HG03175 (cell line): ENCODE measurements around the gene MBD6.
A peak's percentile ranks its signal among the peaks of the same experiment; 100 is the strongest.
"Not testable (repeated sequence)": the region's sequence is repeated elsewhere in the genome, so short reads cannot be mapped to it uniquely, and the experiment has no call there.

Source experiments
- ATAC-seq: cut with Tn5 transposase; IDR thresholded peaks from one replicate; pipeline ENCODE4 v1.9.1; 2021; ENCODE audit warnings: mild to moderate bottlenecking, moderate library complexity; ENCODE audit not compliant: unreplicated experiment

The MBD6 gene

DNA sequence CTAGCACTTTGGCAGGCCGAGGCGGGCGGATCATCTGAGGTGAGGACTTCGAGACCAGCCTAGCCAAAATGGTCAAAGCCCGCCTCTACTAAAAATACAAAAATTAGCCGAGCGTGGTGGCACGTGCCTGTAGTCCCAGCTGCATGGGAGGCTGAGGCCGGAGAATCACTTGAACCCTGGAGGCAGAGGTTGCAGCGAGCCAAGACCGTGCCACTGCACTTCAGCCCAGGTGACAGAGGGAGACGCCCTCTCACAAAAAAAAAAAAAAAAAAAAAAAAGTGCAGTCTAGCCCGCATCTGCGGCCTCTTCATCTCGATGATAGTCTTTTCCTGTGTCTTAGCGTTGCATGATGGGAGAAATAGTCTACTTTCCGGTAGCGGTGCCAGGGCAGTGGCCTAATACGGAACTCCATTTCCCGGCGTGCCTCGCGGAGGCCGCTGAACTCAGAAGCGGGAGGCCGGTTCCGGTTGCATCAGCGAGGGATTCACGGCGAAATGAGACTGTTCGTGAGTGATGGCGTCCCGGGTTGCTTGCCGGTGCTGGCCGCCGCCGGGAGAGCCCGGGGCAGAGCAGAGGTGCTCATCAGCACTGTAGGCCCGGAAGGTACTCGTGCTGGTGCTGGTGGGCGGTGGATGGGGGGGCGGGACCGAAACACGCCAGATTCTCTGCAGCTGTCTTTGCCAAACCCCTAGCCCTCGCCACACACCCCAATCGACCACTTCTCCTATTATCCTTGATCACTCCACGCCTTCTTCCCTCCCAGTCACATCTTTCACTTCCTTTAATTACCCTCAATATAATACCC, 34.8 kb upstream of the MBD6 start, which contains the start of gene MARS1:
MARS1 (plus strand) TSS at position 472 of the 805 bp plus-strand sequence; CDS start at position 495, 23 bp downstream.
- peak; percentile 98 for ATAC-seq

DNA sequence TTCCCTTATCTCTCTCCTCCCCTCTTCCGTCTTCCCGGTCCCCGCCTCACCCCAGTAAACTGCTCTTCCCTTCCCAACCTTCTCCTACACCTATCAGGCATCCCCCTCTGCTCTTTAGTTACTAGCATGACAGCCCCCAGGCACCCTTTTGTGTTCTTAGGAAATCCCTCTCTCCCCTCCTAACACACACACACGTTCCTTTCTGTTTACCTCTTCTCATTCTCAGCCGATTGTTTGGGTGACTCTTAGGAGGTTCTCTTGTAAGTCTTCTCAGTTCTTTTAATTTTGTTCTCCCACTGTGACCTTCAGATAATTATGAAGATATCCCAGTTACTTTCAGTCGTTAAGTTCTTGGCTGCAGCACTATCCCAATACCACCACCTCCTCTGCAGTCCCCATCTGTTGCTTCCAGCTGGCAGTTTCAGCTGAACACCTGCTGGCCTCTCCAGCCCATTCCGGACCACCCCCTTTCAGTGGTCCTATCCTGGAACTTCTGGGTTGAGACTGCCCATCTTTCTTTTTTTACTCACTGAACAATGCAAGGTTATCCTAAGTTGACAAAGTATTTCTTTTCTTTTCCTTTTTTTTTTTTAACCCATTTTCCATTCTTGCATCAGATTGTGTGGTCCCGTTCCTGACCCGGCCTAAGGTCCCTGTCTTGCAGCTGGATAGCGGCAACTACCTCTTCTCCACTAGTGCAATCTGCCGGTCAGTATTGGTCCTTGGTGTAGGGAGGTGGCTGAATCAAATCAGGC, 34.0 kb upstream of the MBD6 start:
- ATAC-seq: no peak

DNA sequence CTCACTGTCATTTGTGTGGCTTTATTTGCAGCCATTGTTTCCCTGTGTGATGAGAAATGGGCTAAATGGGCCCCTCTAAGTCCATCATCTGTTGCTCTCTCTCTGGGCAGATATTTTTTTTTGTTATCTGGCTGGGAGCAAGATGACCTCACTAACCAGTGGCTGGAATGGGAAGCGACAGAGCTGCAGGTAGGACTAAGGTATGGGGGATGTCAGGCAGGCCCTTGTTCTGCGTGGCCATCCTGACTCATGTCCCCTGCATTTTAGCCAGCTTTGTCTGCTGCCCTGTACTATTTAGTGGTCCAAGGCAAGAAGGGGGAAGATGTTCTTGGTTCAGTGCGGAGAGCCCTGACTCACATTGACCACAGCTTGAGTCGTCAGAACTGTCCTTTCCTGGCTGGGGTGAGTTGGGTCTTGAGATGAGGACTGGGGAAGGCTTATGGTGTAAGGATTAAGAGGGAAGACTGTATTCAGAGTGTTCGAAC, 33.4 kb upstream of the MBD6 start:
- no peak for ATAC-seq

DNA sequence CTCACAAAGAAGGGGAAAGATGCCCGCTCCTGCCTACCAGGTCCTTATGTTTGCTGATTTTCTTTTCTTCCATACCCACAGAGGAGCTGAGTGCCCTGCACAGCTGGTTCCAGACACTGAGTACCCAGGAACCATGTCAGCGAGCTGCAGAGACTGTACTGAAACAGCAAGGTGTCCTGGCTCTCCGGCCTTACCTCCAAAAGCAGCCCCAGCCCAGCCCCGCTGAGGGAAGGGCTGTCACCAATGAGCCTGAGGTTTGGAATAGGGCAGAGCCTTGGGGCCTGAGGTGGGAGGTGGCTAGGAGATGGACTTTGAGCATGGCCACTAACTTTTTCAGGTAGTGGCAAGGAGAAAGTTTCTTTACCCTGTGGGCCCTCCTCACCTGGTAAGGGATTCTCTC, 32.5 kb upstream of the MBD6 start:
- ATAC-seq: no peak

DNA sequence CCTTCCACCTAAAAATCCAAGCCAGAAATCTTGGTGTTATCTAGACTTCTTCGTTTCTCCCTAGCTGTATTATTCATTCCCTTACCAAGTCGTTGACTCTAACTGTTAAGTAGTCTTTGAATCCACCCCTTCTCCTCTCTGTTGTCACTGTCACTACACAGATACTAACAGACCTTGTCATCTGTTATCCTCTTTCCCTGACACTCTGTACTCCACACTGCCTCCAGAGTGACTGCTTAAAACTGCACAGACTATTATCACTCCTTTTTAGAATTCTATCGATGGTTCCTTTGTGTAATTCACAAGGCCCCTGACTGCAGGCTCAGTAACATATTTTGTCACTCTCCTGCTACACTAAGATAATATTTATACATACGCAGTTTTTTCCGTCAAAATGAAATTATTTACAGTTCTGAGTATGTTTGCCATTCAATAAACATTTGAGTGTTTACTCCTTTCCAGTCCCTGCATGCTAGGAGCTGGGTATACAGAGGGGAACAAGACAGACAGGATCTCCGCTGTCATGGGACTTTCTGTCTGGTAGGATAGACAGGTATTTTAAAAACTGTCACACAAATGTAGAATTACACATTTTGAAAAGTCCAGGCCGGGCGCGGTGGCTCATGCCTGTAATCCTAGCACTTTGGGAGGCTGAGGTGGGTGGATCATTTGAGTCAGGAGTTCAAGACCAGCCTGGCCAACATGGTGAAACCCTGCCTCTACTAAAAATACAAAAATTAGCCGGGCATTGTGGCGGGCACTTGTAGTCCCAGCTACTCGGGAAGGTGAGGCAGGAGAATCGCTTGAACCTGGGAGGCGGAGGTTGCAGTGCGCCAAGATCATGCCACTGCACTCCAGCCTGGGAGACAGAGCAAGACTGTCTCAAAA, 31.0 kb upstream of the MBD6 start:
- no peak for ATAC-seq

DNA sequence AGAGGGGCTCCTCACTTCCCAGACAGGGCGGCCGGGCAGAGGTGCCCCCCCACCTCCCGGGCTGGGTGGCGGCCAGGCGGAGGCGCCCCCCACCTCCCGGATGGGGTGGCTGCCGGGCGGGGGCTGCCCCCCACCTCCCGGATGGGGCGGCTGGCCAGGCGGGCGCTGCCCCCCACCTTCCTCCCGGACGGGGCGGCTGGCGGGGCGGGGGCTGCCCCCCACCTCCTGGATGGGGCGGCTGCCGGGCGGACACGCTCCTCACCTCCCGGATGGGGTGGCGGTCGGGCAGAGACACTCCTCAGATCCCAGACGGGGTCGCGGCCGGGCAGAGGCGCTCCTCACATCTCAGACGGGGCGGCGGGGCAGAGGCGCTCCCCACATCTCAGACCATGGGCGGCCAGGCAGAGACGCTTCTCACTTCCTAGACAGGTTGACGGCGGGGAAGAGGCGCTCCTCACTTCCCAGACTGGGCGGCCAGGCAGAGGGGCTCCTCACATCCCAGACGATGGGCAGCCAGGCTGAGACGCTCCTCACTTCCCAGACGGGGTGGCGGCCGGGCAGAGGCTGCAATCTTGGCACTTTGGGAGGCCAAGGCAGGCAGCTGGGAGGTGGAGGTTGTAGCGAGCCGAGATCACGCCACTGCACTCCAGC, 27.4 kb upstream of the MBD6 start:
- ATAC-seq: not testable (repeated sequence)

DNA sequence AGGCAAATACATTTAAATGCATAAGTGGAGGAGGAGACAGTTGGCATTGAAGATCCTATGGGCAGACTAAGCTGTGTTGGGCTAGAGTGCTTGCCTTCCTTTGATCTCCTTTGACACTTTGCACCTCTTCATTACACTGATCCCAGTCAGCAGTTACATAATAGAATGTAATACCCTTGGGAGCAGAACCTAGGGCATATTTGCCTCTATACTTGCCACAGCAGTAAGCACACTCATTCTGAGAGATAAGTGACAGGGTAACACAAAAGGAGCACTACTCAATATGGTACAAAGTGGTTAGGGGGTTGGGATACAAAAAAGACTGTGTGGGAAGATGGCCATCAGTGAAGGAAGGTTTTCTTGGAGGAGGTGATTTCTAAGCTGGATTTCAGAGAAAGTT, 25.8 kb upstream of the MBD6 start:
- no peak for ATAC-seq

DNA sequence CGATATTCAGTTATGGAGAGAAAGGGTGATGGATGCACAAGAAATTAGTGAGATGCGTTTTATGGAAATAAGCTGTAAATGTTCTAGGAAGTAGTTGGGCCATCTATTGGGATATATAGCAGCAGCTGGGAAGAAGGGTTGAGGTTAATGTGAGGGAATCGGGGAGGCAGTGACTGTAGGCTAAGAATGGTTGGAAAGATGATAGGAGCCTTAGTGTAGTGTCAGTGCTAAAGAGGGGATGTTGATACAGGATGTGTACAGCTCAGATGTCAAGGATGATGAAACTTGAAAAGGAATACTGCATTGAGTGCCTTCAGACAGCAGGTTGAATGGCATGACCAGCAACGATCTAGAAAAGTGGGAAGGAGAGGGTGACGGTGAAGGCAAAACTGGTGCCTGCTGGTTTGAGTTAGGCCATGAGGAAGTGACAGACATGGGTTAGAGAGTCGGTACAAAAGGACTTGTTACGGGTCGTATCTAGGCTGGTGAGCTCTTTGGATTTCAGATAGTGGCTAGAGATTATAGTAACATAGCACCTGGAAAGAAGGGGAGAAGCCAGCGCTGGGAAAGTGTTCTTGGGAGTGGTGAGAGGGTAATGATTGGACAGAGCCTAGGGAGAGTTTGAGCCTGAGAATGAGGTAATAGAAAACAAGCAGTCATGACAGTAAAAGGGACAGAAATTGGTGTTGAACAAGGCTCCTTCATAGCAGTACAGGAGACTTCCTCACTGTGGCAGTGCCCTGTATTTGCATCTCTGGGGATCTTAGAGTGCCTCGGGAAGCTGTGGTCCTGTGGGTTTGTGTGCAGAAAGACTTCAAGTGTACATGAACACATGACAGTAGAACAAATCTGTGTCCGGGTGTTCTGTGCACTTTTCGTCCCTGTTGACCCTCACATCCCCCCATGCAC, 25.1 kb upstream of the MBD6 start:
- ATAC-seq: no peak

DNA sequence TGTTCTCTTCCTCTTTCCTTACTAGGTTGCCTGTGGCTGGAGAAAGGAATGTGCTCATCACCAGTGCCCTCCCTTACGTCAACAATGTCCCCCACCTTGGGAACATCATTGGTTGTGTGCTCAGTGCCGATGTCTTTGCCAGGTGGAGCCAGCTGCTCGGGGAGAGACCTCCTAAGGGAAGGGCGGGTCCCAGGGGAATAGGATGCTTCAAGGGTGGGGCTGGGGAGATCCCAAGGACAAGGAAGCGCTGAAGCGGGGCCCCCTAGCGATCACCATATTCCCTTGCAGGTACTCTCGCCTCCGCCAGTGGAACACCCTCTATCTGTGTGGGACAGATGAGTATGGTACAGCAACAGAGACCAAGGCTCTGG, 24.5 kb upstream of the MBD6 start:
- ATAC-seq: no peak

DNA sequence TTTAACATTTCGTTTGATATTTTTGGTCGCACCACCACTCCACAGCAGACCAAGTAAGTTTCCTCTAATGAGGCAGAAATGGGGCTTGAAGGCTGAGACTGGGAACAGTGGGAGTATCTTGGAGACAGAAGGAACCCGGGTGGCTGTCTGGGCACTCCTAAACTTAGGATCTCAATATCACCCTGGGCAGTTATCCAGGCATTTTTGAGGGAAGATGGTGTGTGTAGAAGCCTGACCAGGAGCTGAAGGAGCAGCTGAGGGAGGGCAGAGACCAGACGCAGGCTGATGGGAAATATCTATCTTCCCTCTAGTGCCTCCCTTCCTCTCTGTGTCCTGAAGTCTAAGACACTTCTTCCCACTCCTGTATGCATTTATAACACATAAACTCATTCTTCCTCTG, 24.1 kb upstream of the MBD6 start:
- ATAC-seq: no peak

DNA sequence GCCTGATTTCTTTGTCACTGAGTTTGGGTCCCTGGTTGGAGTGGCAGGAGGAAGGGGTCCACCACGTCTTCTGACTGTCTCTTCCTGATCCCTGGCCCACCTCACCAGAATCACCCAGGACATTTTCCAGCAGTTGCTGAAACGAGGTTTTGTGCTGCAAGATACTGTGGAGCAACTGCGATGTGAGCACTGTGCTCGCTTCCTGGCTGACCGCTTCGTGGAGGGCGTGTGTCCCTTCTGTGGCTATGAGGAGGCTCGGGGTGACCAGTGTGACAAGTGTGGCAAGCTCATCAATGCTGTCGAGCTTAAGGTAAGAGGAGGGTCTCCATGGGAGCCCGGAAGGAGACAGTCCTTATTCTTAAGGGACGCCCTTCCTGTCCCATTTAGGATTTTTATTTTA, 22.4 kb upstream of the MBD6 start:
- ATAC-seq: no peak

DNA sequence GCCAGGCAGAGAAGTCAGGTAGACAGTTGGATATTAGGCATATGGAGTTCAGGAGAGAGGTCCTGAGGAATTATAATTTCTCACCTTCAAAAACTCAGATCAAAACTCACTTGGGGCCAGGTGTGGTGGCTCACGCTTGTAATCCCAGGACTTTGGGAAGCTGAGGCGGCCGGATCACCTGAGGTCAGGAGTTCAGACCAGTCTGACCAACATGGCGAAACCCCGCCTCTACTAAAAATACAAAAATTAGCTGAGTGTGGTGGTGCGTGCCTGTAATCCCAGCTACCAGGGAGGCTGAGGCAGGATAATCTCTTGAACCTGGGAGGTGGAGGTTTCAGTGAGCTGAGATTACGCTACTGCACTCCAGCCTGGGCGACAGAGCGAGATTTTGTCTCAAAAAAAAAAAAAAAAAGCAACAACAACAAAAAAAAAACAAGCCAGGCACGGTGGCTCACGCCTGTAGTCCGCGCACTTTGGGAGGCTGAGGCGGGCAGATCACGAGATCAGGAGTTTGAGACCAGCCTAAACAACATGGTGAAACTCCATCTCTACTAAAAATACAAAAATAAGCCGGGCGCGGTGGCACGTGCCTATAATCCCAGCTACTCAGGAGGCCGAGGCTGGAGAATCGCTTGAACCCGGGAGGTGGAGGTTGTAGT, 20.2 kb upstream of the MBD6 start:
- ATAC-seq: not testable (repeated sequence)

DNA sequence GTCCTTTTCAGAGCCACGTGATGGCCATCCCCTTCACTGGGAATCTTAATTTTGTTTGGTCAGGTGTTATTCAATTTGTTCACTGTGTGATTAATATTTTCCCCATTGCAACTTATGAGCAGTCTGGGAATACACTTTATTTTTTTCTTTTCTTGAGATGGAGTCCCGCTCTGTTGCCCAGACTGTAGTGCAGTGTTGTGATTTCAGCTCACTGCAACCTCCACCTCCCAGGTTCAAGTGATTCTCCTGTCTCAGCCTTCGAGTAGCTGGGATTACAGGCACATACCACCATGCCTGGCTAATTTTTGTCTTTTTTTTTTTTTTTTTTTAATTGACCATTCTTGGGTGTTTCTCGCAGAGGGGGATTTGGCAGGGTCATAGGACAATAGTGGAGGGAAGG, 16.1 kb upstream of the MBD6 start:
- ATAC-seq: not testable (repeated sequence)

DNA sequence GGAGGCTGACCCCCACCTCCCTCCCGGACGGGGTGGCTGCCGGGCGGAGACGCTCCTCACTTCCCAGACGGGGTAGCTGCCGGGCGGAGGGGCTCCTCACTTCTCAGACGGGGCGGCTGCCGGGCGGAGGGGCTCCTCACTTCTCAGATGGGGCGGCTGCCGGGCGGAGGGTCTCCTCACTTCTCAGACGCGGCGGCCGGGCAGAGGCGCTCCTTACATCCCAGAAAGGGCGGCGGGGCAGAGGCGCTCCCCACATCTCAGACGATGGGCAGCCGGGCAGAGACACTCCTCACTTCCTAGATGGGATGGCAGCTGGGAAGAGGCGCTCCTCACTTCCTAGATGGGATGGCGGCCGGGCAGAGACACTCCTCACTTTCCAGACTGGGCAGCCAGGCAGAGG, 14.8 kb upstream of the MBD6 start:
- ATAC-seq: not testable (repeated sequence)

DNA sequence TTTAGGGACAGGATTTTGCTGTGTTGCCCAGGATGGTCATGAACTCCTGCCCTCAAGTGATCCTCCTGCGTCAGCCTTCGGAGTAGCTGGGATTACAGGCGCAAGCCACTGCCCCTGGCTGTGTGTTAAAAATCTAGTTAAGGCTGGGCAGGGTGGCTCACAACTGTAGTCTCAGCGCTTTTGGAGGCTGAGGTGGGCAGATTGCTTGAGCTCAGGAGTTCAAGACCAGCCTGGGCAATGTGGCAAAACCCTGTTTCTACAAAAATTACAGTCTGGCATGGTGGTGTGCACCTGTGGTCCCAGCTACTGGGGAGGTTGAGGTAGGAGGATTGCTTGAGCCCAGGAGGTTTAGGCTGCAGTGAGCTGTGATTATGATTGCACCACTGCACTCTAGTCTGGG, 11.5 kb upstream of the MBD6 start:
- no peak for ATAC-seq

DNA sequence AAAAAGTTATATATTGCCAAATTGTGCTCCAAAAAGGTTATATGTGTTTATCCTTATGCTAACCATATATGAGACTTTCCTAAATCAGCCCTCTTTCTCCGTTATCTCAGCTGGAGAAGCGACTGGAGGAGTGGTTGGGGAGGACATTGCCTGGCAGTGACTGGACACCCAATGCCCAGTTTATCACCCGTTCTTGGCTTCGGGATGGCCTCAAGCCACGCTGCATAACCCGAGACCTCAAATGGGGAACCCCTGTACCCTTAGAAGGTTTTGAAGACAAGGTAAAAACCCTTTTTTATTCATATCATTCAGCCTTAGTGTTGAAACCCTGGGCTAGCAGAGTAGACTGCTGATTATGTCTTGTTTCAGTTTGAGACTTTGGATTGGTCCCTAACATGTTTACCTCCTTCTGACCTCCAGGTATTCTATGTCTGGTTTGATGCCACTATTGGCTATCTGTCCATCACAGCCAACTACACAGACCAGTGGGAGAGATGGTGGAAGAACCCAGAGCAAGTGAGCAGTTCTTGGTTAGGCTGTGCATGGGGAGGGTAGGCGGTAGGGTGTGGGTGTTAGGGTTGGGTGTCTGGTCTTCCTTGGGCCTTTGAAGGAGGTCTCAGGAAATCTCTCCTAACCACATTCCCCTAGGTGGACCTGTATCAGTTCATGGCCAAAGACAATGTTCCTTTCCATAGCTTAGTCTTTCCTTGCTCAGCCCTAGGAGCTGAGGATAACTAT, 10.9 kb upstream of the MBD6 start:
- no peak for ATAC-seq

DNA sequence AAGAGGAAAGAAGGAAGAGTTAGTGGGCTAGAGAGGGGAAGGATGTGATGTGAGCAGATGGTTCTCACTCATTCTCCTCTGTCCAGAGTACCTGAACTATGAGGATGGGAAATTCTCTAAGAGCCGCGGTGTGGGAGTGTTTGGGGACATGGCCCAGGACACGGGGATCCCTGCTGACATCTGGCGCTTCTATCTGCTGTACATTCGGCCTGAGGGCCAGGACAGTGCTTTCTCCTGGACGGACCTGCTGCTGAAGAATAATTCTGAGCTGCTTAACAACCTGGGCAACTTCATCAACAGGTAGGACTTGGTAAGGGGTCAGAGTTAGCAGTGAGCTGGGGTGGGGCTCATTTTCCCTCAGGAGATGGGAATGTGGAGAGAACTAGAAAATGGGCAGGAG, 10.0 kb upstream of the MBD6 start:
- ATAC-seq: no peak

DNA sequence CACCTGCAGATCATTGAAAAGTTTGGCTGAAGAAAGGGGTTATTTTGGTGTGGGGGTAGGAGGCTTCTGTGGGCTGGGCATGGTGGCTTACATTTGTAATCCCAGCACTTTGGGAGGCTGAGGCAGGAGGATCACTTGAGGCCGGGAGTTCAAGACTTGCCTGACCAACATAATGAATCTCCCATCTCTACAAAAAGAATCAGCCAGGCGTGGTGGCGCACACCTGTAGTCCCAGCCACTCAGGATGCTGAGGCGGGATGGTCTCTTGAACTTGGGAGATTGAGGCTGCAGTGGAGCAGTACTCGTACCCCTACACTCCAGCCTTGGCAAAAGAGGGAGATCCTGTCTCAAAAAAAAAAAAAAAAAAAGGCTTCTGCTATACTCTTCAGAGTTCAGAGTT, 9.4 kb upstream of the MBD6 start:
- ATAC-seq: no peak
